Stimulated activated CD4-positive, alpha-beta T cell treated with anti-CD3 and anti-CD28 coated beads, Interleukin-1b, Interleukin-23, amount 100 ng/mL, for 24 hours (primary cell): ENCODE data around the gene TBRG4.

ENCODE experiments used
- DNase-seq, 4 experiments: peaks; one replicate each; pipeline ENCODE4 v3.0.0-alpha.2; 2020; ENCODE audit warnings: low read depth in 4 of 4, low spot score in 1 of 4

The TBRG4 gene

GRCh38 chr7:45060295-45060694 lies 51.2 kb downstream of the TBRG4 start:
- no peak for DNase-seq

- no peak for DNase-seq
Measured at GRCh38 chr7:45057878-45058277, 53.6 kb downstream of the TBRG4 start.

- DNase-seq: no peak
Measured at GRCh38 chr7:45055594-45056219, 55.8 kb downstream of the TBRG4 start.

- DNase-seq: no peak
Measured at GRCh38 chr7:45055016-45055415, 56.5 kb downstream of the TBRG4 start.

- DNase-seq: no peak
Measured at GRCh38 chr7:45054442-45054841, 57.1 kb downstream of the TBRG4 start.

- no peak for DNase-seq
Measured at GRCh38 chr7:45053941-45054340, 57.6 kb downstream of the TBRG4 start.

GRCh38 chr7:45053401-45053800 lies 58.1 kb downstream of the TBRG4 start:
- DNase-seq: no peak

- no peak for DNase-seq
Measured at GRCh38 chr7:45052011-45052410, 59.5 kb downstream of the TBRG4 start.

GRCh38 chr7:45050198-45050597 lies 61.3 kb downstream of the TBRG4 start:
- no peak for DNase-seq
